Caco-2 (cell line): ENCODE data around the gene SORBS1. TPM values are rescaled to one million over a fixed set of nuclear protein-coding genes. Genes with fewer than 3 reads are reported as not detected.

Source experiments
- BruUV-seq: library from RNA; stranded (reverse); fragments of 400-500 nt; replicated peaks from 2 replicates; lab custom pipeline; 2021; lab: Mats Ljungman, UMichigan
- CTCF ChIA-PET: fragments of 300-600 bp; sonication (Branson Sonifier 250); formaldehyde crosslinking; loops from one replicate; lab custom pipeline; 2022; ENCODE audit warnings: antibody characterized with exemption; lab: Charles Lee
- POLR2A ChIA-PET: fragments of 300-600 bp; sonication (Branson Sonifier 250); formaldehyde crosslinking; loops from one replicate; lab custom pipeline; 2022; ENCODE audit warnings: antibody characterized with exemption; lab: Charles Lee
- DNase-seq, 2 experiments: peaks; one replicate each; pipeline versions ENCODE4 v3.0.0 to v3.0.0-alpha.2; 2020 to 2022
- H3K27me3 ChIP-seq: replicated peaks from 2 replicates; pipeline ENCODE4 v1.6.0; 2011; ENCODE audit warnings: low read length; ENCODE audit not compliant: control insufficient read depth, insufficient read depth
- H3K36me3 ChIP-seq: 2 replicates; pipeline ENCODE4 v1.5.1; 2011; ENCODE audit warnings: low read length; ENCODE audit not compliant: control insufficient read depth, insufficient read depth
- H3K4me1 ChIP-seq: fragments of 250-450 bp; sonication (Bioruptor Pico); 2 replicates; pipeline ENCODE4 v1.5.1; 2020; ENCODE audit warnings: mild to moderate bottlenecking
- H3K4me3 ChIP-seq: 2 replicates; pipeline ENCODE4 v1.5.1; 2011; ENCODE audit warnings: low read depth, mild to moderate bottlenecking, control low read depth, low read length
- H3K9me3 ChIP-seq: fragments of 250-450 bp; sonication (Bioruptor Pico); 2 replicates; pipeline ENCODE4 v1.5.1; 2020; ENCODE audit warnings: mild to moderate bottlenecking, moderate library complexity
- H3K27ac Mint-ChIP-seq: one replicate; pipeline ENCODE4 v1.8.0; 2022; ENCODE audit warnings: mixed read lengths; ENCODE audit not compliant: unreplicated experiment
- H3K27me3 Mint-ChIP-seq: one replicate; pipeline ENCODE4 v1.8.0; 2022; ENCODE audit warnings: mixed read lengths; ENCODE audit not compliant: insufficient read depth, unreplicated experiment
- H3K36me3 Mint-ChIP-seq: one replicate; pipeline ENCODE4 v1.8.0; 2022; ENCODE audit warnings: mild to moderate bottlenecking, mixed read lengths; ENCODE audit not compliant: insufficient read depth, unreplicated experiment
- H3K4me1 Mint-ChIP-seq: one replicate; pipeline ENCODE4 v1.8.0; 2022; ENCODE audit warnings: low read depth, mixed read lengths; ENCODE audit not compliant: unreplicated experiment
- H3K4me3 Mint-ChIP-seq: one replicate; pipeline ENCODE4 v1.8.0; 2022; ENCODE audit warnings: mild to moderate bottlenecking, moderate library complexity, mixed read lengths; ENCODE audit not compliant: unreplicated experiment
- H3K9me3 Mint-ChIP-seq: one replicate; pipeline ENCODE4 v1.8.0; 2022; ENCODE audit warnings: mixed read lengths; ENCODE audit not compliant: unreplicated experiment
- intact Hi-C: fragments of 100-400 bp; cut with micrococcal nuclease; formaldehyde crosslinking; loops from one replicate; pipeline ENCODE4 v1.10.0; 2022; ENCODE audit not compliant: unreplicated experiment
- total RNA-seq: library from RNA; stranded (reverse); gene quantifications from 2 replicates; pipeline ENCODE4 v1.2.3, GENCODE V29; 2022
- TF ChIP-seq, protein P1 (sequence below), 2 experiments: fragments of 200-600 bp in 1 of 2; IDR thresholded peaks; 1 replicate in 1 of 2; 2 replicates in 1 of 2; pipeline versions ENCODE4 v1.5.1 to v1.8.0; 2011 to 2022; ENCODE audit warnings: antibody characterized with exemption in 1 of 2, control low read depth in 1 of 2, inconsistent platforms in 1 of 2, low read depth in 1 of 2, low read length in 1 of 2, mild to moderate bottlenecking in 1 of 2, moderate library complexity in 1 of 2; ENCODE audit not compliant: insufficient read depth in 1 of 2, severe bottlenecking in 1 of 2, unreplicated experiment in 1 of 2

SORBS1 gene
- total RNA-seq, 1 experiment from 2014 or later = 39.3 TPM

DNA sequence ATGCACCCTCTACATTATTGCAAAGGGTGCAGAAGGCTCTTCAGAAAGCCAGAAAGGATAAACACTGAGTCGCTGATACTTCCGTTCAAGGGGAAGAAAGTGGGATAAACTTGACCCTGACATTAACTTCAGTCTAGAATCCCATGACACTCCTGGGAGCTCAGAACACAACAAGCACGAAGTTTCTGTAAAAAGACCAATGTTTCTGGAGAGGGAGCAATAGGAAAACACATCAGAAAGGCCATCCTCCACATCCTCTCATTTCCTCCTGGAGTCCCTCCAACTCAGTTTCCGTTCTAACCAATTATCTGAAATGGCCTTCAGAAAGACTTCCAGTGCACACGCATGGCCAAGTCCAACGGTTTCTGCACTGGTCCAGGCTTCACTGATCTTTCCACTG, 113.5 kb downstream of the SORBS1 start:
- TF ChIP-seq, protein P1, sequence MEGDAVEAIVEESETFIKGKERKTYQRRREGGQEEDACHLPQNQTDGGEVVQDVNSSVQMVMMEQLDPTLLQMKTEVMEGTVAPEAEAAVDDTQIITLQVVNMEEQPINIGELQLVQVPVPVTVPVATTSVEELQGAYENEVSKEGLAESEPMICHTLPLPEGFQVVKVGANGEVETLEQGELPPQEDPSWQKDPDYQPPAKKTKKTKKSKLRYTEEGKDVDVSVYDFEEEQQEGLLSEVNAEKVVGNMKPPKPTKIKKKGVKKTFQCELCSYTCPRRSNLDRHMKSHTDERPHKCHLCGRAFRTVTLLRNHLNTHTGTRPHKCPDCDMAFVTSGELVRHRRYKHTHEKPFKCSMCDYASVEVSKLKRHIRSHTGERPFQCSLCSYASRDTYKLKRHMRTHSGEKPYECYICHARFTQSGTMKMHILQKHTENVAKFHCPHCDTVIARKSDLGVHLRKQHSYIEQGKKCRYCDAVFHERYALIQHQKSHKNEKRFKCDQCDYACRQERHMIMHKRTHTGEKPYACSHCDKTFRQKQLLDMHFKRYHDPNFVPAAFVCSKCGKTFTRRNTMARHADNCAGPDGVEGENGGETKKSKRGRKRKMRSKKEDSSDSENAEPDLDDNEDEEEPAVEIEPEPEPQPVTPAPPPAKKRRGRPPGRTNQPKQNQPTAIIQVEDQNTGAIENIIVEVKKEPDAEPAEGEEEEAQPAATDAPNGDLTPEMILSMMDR (IDR thresholded peaks at IDR 0.05; ENCODE audit: insufficient read depth in 1 of 2, low read depth in 1 of 2, low read length in 1 of 2, severe bottlenecking in 1 of 2, unreplicated experiment in 1 of 2) = no peak
- ChIA-PET CTCF (interaction anchor here (0.7 to 1.6 kb wide), 2 partner anchors 17 to 34 kb away, joined by 3 to 5 read pairs; no protein-coding TSS in a partner anchor), POLR2A (no interaction called here)
- BruUV-seq = no TSS peak
- Histone ChIP-seq H3K36me3 (no peaks in the 10 kb centered on the region), H3K9me3 (no peaks in the 10 kb centered on the region), H3K27me3 (no peaks in the 10 kb centered on the region), H3K4me1 (peaks cover 17% of the 10 kb centered on the region), H3K4me3 (no peak overlapping the region)
- intact Hi-C loops = loop anchor here (5.0 kb wide), 1 partner anchor 35 kb away; no protein-coding TSS in a partner anchor
- no peak overlapping the region for H3K27ac Mint-ChIP-seq
- no peaks in the 10 kb centered on the region for H3K27me3 Mint-ChIP-seq
- peaks cover 6% of the 10 kb centered on the region for H3K36me3 Mint-ChIP-seq
- DNase-seq = no peak
- H3K4me3 Mint-ChIP-seq = no peak overlapping the region
- no peaks in the 10 kb centered on the region for H3K9me3 Mint-ChIP-seq
- H3K4me1 Mint-ChIP-seq = peaks cover 30% of the 10 kb centered on the region

DNA sequence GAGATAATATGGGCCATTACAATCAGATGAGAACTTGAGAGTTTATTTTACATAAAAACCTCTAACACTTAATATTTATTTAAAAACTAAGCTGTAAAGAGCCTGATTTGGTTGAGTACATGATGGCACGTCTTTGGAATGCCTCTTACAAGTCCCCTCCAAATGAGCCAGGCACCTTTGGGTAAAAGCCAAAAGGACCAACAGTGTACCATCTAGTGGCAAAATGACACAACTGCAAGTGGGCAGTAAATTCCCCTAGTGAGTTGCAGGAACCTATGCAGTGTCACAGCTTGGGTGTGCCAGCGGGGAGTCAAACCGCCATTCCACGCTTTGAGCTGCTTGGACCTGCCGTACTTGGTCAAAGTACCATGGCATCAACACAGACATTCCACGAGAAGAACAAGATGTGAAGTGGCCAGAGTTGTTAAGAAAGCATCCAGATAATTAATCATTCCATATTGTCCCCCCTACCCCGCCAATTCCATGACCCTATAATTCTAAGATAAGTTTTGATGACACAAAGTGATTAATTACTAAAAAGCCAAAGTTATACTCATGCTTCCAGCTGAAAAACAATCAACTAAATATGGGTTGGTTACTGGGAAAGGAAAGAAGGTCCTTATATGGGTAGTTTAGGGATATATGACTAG, 115.2 kb downstream of the SORBS1 start:
- POLR2A ChIA-PET = interaction anchor here (0.5 kb wide), 1 partner anchor 27 kb away, joined by 4 read pairs; no protein-coding TSS in a partner anchor
- intact Hi-C loops = loop anchor here (5.0 kb wide), 1 partner anchor 36 kb away; no protein-coding TSS in a partner anchor
- no peak overlapping the region for H3K4me3 ChIP-seq

DNA sequence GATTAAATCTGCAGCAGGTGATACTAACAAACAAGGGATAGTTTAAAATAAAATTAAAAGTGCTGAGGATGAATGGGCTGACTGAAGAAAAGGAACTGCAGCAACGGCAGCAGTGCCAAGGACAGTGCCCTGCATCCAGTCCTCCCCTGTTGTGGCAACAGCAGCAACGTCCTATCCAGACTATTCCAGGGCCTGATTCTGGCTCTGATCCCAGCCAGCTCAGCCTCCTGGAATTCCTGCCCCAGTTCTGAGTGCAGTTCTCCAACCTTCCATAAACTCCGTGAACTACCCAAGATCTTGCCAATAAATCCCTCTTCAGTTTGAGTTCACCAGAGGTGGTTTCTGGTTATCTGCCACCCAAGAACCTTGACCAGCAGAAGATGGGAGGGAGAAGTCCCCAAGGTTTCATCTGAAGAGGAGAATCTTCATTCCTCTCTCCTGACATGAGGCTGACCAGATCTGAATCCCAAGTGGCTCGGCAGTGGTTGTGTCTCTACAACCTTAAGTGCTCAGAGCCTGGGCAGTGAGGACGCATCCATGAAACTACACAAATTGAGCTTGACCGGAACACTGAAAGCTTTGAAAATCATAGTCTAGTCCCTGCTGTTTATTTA, 115.8 kb downstream of the SORBS1 start:
- Histone ChIP-seq H3K4me3 (no peak overlapping the region), H3K36me3 (no peaks in the 10 kb centered on the region), H3K4me1 (no peaks in the 10 kb centered on the region), H3K9me3 (no peaks in the 10 kb centered on the region), H3K27me3 (no peaks in the 10 kb centered on the region)
- intact Hi-C loops = loop anchor here (5.0 kb wide), 1 partner anchor 37 kb away; no protein-coding TSS in a partner anchor
- no peak for DNase-seq
- CTCF ChIA-PET = interaction anchor here (2.1 kb wide), 1 partner anchor 15 kb away, joined by 10 read pairs; no protein-coding TSS in a partner anchor
- TF ChIP-seq, protein P1 (IDR thresholded peaks at IDR 0.05; ENCODE audit: insufficient read depth in 1 of 2, low read depth in 1 of 2, low read length in 1 of 2, severe bottlenecking in 1 of 2, unreplicated experiment in 1 of 2) = no peak
- Mint-ChIP-seq H3K36me3 (peaks cover 10% of the 10 kb centered on the region), H3K4me1 (peaks cover 12% of the 10 kb centered on the region), H3K27ac (no peak overlapping the region), H3K9me3 (no peaks in the 10 kb centered on the region), H3K27me3 (no peaks in the 10 kb centered on the region), H3K4me3 (no peak overlapping the region)
- BruUV-seq = no TSS peak
- POLR2A ChIA-PET = interaction anchor here (0.5 kb wide), 1 partner anchor 27 kb away, joined by 4 read pairs; no protein-coding TSS in a partner anchor

More for the DNA sequence above, 115.2 kb downstream of the SORBS1 start:
- Mint-ChIP-seq H3K27me3 (no peaks in the 10 kb centered on the region), H3K4me1 (peaks cover 13% of the 10 kb centered on the region), H3K4me3 (no peak overlapping the region), H3K9me3 (no peaks in the 10 kb centered on the region), H3K36me3 (peaks cover 6% of the 10 kb centered on the region), H3K27ac (no peak overlapping the region)
- CTCF ChIA-PET = interaction anchor here (1.0 to 2.1 kb wide), 2 partner anchors 15 to 71 kb away, joined by 4 to 10 read pairs; no protein-coding TSS in a partner anchor
- DNase-seq = peak; percentile 59 to 61
- TF ChIP-seq, protein P1 (IDR thresholded peaks at IDR 0.05; ENCODE audit: insufficient read depth in 1 of 2, low read depth in 1 of 2, low read length in 1 of 2, severe bottlenecking in 1 of 2, unreplicated experiment in 1 of 2) = peak; percentile 82 to 90
- Histone ChIP-seq H3K27me3 (no peaks in the 10 kb centered on the region), H3K9me3 (no peaks in the 10 kb centered on the region), H3K36me3 (no peaks in the 10 kb centered on the region), H3K4me1 (peaks cover 3% of the 10 kb centered on the region)
- no TSS peak for BruUV-seq
